Natural killer cell (primary cell): ENCODE data around the gene IGFL1. TPM values are rescaled to one million over a fixed set of nuclear protein-coding genes. Genes with fewer than 3 reads are reported as not detected.
A peak's percentile ranks its signal among the peaks of the same experiment; 100 is the strongest.
"Not testable (repeated sequence)": the region's sequence is repeated elsewhere in the genome, so short reads cannot be mapped to it uniquely, and the experiment has no call there.

Source experiments
- ATAC-seq, 3 donors: fragments of 150-1000 bp in 2 of 3; fragments of 200-7000 bp in 1 of 3; cut with Tn5 transposase; 1 replicate in 1 of 3; 2 replicates in 2 of 3; pipeline ENCODE4 v1.10.0; 2021; ENCODE audit warnings: mild to moderate bottlenecking in 2 of 3, moderate library complexity in 2 of 3
- DNase-seq, 2 donors: peaks; one replicate each; pipeline versions ENCODE4 v3.0.0 to v3.0.0-alpha.2; 2013 to 2021; ENCODE audit warnings: mixed read lengths in 1 of 2
- H3K27ac ChIP-seq: one replicate; pipeline ENCODE4 v1.5.1; 2013; ENCODE audit warnings: mild to moderate bottlenecking, low read length
- H3K27me3 ChIP-seq: one replicate; pipeline ENCODE4 v1.6.1; 2013; ENCODE audit warnings: low read length; ENCODE audit not compliant: control insufficient read depth, insufficient read depth
- H3K36me3 ChIP-seq: one replicate; pipeline ENCODE4 v1.6.1; 2013; ENCODE audit warnings: low read length; ENCODE audit not compliant: control insufficient read depth, insufficient read depth
- H3K4me1 ChIP-seq: one replicate; pipeline ENCODE4 v1.6.1; 2013; ENCODE audit warnings: low read length; ENCODE audit not compliant: control insufficient read depth, insufficient read depth
- H3K4me3 ChIP-seq: one replicate; pipeline ENCODE4 v1.5.1; 2013; ENCODE audit warnings: low read length
- H3K9me3 ChIP-seq: one replicate; pipeline ENCODE4 v1.6.1; 2013; ENCODE audit warnings: low read length; ENCODE audit not compliant: control insufficient read depth, insufficient read depth
- H3K27ac Mint-ChIP-seq, 2 donors: one replicate each; pipeline ENCODE4 v1.8.0; 2022; ENCODE audit warnings: mild to moderate bottlenecking in 2 of 2, mixed read lengths in 2 of 2, moderate library complexity in 1 of 2
- H3K27me3 Mint-ChIP-seq, 2 donors: one replicate each; pipeline ENCODE4 v1.8.0; 2022; ENCODE audit warnings: low read depth in 2 of 2, mixed read lengths in 2 of 2
- H3K36me3 Mint-ChIP-seq: one replicate; pipeline ENCODE4 v1.8.0; 2022; ENCODE audit warnings: mixed read lengths
- H3K4me1 Mint-ChIP-seq, 2 donors: one replicate each; pipeline ENCODE4 v1.8.0; 2022; ENCODE audit warnings: mixed read lengths in 2 of 2
- H3K4me3 Mint-ChIP-seq: one replicate; pipeline ENCODE4 v1.8.0; 2022; ENCODE audit warnings: mild to moderate bottlenecking, moderate library complexity, mixed read lengths
- H3K9me3 Mint-ChIP-seq, 2 donors: one replicate each; pipeline ENCODE4 v1.8.0; 2022; ENCODE audit warnings: mixed read lengths in 2 of 2
- WGBS: methylation state at CpG from one replicate; pipeline ENCODE4 v1.1.7; 2013; ENCODE audit warnings: missing lambda C conversion rate; ENCODE audit not compliant: insufficient coverage; 5-methylcytosine and 5-hydroxymethylcytosine counted together
- intact Hi-C: fragments of 100-400 bp; cut with micrococcal nuclease; formaldehyde crosslinking; loops from one replicate; pipeline ENCODE4 v1.14.2; 2022
- total RNA-seq, 4 donors: library from RNA; stranded (reverse); fragments of 120-200 nt in 1 of 4; gene quantifications; one replicate each; pipeline versions ENCODE4 v1.2.3 to v1.2.4, GENCODE V29; 2013 to 2022
- TF ChIP-seq, protein P1 (sequence below): fragments of 200-600 bp; IDR thresholded peaks from one replicate; pipeline ENCODE4 v1.8.0; 2022; ENCODE audit warnings: antibody characterized with exemption

The IGFL1 gene
- total RNA-seq, 3 donors from 2014 or later (not counting 1 experiment from before 2014, with no cell fraction given), result not detected

DNA sequence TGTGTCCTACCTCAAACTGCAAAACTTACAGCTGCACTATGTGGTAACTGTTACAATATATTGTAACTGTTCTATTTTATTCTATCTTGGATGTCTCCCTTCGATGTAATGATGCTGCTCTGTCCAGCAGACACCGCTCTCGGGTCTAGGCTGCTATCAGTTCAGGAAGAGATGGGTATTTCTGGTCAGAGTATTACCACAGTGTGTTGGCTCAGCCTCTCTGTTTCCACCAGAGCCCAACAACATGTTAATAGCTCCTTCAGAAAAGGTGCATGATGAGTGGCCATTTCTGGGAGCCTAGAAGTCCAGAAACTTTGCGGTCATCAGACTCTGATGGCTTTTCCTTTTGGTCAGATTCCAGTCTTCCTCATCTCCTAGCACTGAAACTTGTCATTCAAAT is 35.9 kb upstream of the IGFL1 start:
- Mint-ChIP-seq H3K27ac (no peak overlapping the region), H3K27me3 (peaks cover 16 to 61% of the 10 kb centered on the region in 2 donors), H3K9me3 (no peaks in the 10 kb centered on the region), H3K4me3 (no peak overlapping the region), H3K4me1 (no peaks in the 10 kb centered on the region), H3K36me3 (no peaks in the 10 kb centered on the region)
- H3K36me3 ChIP-seq, result no peaks in the 10 kb centered on the region
- TF ChIP-seq, protein P1, sequence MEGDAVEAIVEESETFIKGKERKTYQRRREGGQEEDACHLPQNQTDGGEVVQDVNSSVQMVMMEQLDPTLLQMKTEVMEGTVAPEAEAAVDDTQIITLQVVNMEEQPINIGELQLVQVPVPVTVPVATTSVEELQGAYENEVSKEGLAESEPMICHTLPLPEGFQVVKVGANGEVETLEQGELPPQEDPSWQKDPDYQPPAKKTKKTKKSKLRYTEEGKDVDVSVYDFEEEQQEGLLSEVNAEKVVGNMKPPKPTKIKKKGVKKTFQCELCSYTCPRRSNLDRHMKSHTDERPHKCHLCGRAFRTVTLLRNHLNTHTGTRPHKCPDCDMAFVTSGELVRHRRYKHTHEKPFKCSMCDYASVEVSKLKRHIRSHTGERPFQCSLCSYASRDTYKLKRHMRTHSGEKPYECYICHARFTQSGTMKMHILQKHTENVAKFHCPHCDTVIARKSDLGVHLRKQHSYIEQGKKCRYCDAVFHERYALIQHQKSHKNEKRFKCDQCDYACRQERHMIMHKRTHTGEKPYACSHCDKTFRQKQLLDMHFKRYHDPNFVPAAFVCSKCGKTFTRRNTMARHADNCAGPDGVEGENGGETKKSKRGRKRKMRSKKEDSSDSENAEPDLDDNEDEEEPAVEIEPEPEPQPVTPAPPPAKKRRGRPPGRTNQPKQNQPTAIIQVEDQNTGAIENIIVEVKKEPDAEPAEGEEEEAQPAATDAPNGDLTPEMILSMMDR, result no peak
- H3K4me3 ChIP-seq, result no peak overlapping the region
- H3K4me1 ChIP-seq, result no peaks in the 10 kb centered on the region
- ATAC-seq (peak in 1 of 3 donors; percentile 47), DNase-seq (no peak)
- 86% methylated on average over 4 of the region's 4 CpGs for WGBS
- intact Hi-C loops, result no loop called here
- peaks cover 6% of the 10 kb centered on the region for H3K27me3 ChIP-seq
- H3K9me3 ChIP-seq, result no peaks in the 10 kb centered on the region
- H3K27ac ChIP-seq, result no peak overlapping the region

DNA sequence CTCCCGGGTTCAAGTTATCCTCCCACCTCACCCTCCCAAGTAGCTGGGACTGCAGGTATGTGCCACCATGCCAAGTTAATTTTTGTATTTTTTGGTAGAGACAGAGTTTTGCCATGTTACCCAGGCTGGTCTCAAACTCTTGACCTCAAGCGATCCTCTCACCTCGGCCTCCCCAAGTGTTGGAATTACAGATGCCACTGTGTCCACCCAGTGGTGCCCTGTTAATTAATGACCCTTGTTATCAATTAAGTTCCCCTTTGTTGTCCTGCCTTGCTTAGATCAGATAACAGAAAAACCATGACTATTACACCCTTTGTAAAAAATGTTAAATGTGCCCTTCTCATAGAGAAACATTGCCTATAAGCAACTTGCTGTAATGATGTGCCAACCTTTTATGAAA is 34.4 kb upstream of the IGFL1 start:
- H3K36me3 Mint-ChIP-seq, result no peaks in the 10 kb centered on the region
- no peak overlapping the region for H3K4me3 ChIP-seq
- no peak overlapping the region for H3K4me3 Mint-ChIP-seq
- H3K4me1 ChIP-seq, result no peaks in the 10 kb centered on the region
- H3K27me3 Mint-ChIP-seq, result peaks cover 10 to 52% of the 10 kb centered on the region in 2 donors
- H3K27ac ChIP-seq, result no peak overlapping the region
- no peak for DNase-seq
- TF ChIP-seq, protein P1, result no peak
- no peaks in the 10 kb centered on the region for H3K27me3 ChIP-seq
- H3K36me3 ChIP-seq, result no peaks in the 10 kb centered on the region
- H3K27ac Mint-ChIP-seq, result no peak overlapping the region
- 86% methylated on average over 2 of the region's 3 CpGs for WGBS
- no peak for ATAC-seq
- intact Hi-C loops, result no loop called here
- H3K9me3 Mint-ChIP-seq, result no peaks in the 10 kb centered on the region
- H3K4me1 Mint-ChIP-seq, result no peaks in the 10 kb centered on the region
- H3K9me3 ChIP-seq, result no peaks in the 10 kb centered on the region

DNA sequence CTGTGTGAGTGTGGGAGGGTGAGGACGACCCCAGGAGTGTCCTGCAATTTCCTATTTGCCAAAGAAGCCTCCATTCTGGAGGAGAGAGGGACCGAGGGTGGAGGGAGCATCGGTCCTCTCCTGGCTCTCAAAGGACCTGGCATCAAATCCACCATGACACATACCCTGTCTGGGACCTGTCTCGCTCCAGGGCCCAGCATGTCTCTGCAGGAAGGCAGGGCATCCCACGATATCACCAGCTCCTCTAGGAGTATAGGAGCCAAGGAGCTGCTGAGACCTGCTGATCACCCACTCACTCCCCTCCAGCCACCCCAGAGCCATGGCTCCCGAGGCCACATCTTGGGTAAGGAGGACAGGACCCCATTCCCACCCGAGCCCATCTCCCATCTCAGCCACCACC is 33.6 kb upstream of the IGFL1 start:
- H3K27ac ChIP-seq, H3K27ac Mint-ChIP-seq, H3K9me3 Mint-ChIP-seq, H3K9me3 ChIP-seq, H3K4me1 ChIP-seq, DNase-seq, H3K4me3 ChIP-seq, H3K27me3 ChIP-seq, H3K36me3 Mint-ChIP-seq, intact Hi-C loops, H3K4me3 Mint-ChIP-seq, ATAC-seq, H3K36me3 ChIP-seq, H3K4me1 Mint-ChIP-seq: not testable (repeated sequence)
- WGBS, result 69% methylated on average over 5 of the region's 7 CpGs
- H3K27me3 Mint-ChIP-seq, result peaks cover 8 to 44% of the 10 kb centered on the region in 2 donors

DNA sequence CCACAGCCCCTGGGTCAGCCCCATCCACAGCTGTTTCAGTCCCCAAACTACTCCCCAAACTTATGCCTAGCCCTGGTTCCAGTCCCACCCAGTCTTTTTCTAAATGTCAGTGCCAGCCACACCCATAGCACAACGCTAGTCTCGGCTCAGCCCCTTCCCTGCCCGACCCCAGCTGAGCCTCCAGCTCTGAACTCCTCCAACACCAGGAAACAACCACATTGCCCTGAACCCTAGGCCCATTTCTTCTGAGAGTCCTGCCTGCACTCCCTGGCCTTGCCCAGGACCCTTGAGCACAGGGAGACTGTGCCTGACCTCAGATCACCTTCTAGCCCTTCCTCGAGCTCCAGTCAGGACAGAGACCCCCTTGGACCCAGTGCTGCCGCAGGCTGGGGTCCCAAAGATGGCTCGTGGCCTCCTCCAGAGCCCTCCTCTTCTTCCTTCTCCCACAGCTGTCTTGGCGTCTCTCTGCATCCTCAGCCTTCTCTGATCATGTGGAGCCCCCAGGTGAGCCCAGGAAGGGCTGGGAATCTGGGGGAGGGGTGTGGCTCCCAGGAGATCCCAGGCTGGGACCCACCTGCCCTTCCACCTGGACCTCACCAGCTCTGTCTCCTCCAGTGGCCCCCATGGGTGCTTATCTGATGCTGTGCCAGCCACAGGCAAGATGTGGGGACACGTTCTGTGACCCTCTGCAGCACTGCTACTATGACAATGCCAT is 33.0 kb upstream of the IGFL1 start:
- intact Hi-C loops, result no loop called here
- no peak overlapping the region for H3K27ac Mint-ChIP-seq
- Histone ChIP-seq H3K27me3 (no peaks in the 10 kb centered on the region), H3K36me3 (no peaks in the 10 kb centered on the region), H3K9me3 (no peaks in the 10 kb centered on the region), H3K4me1 (no peaks in the 10 kb centered on the region), H3K27ac (no peak overlapping the region), H3K4me3 (no peak overlapping the region)
- H3K4me1 Mint-ChIP-seq, result no peaks in the 10 kb centered on the region
- peaks cover 12 to 44% of the 10 kb centered on the region in 2 donors for H3K27me3 Mint-ChIP-seq
- ATAC-seq (no peak), DNase-seq (no peak)
- H3K36me3 Mint-ChIP-seq, result no peaks in the 10 kb centered on the region
- H3K9me3 Mint-ChIP-seq, result no peaks in the 10 kb centered on the region
- WGBS, result 67% methylated on average over 8 of the region's 8 CpGs
- TF ChIP-seq, protein P1, result no peak
- no peak overlapping the region for H3K4me3 Mint-ChIP-seq
